ENCODE data around the gene RANBP2. TPM values are rescaled to one million over a fixed set of nuclear protein-coding genes. Genes with fewer than 3 reads are reported as not detected.

RANBP2 gene
- total and polyA plus RNA-seq, 2 experiments from 2014 or later: 9.6 to 72.9 TPM

- Histone ChIP-seq H3K27me3 (no peaks in the 10 kb centered on the region), H3K36me3 (replicated peaks; ENCODE audit: insufficient read depth, low read depth) (no peaks in the 10 kb centered on the region), H3K79me2 (peaks cover 19% of the 10 kb centered on the region), H3K9me3 (ENCODE audit: low read depth) (peaks cover 16% of the 10 kb centered on the region), H2AFZ (no peak overlapping the region), H3K4me3 (no peak overlapping the region), H3K4me1 (ENCODE audit: insufficient read depth) (no peaks in the 10 kb centered on the region), H3K9me2 (replicated peaks; ENCODE audit: insufficient read depth) (no peaks in the 10 kb centered on the region), H3K4me2 (no peak overlapping the region), H4K20me1 (ENCODE audit: insufficient read depth, poor library complexity, severe bottlenecking) (no peaks in the 10 kb centered on the region), H3K27ac (no peak overlapping the region)
- 90% methylated on average over 1 of the region's 1 CpG for WGBS (ENCODE audit: low lambda C conversion rate, missing lambda C conversion rate)
- TF ChIP-seq EZH2phosphoT487 (IDR thresholded peaks at IDR 0.05; ENCODE audit: low read depth, severe bottlenecking, unreplicated experiment): no peak
- no peak for TF ChIP-seq CTCF (IDR thresholded peaks at IDR 0.05; ENCODE audit: poor library complexity)
- TF ChIP-seq EZH2 (IDR thresholded peaks at IDR 0.05; ENCODE audit: borderline replicate concordance): no peak
- no peak for DNase-seq (ENCODE audit: low spot score)
Observed at GRCh38 chr2:108813732-108814131, 94.5 kb downstream of the RANBP2 start.

GRCh38 chr2:108820482-108820881, 101.2 kb downstream of the RANBP2 start:
- Histone ChIP-seq H3K4me2 (no peak overlapping the region), H3K4me3 (no peak overlapping the region), H3K4me1 (ENCODE audit: insufficient read depth) (no peaks in the 10 kb centered on the region), H2AFZ (no peak overlapping the region), H3K9me3 (ENCODE audit: low read depth) (peaks cover 9% of the 10 kb centered on the region), H3K36me3 (replicated peaks; ENCODE audit: insufficient read depth, low read depth) (no peaks in the 10 kb centered on the region), H3K79me2 (no peaks in the 10 kb centered on the region), H3K27ac (no peak overlapping the region), H4K20me1 (ENCODE audit: insufficient read depth, poor library complexity, severe bottlenecking) (no peaks in the 10 kb centered on the region), H3K9me2 (replicated peaks; ENCODE audit: insufficient read depth) (no peaks in the 10 kb centered on the region), H3K27me3 (no peaks in the 10 kb centered on the region)
- no peak for TF ChIP-seq EZH2 (IDR thresholded peaks at IDR 0.05; ENCODE audit: borderline replicate concordance)
- TF ChIP-seq CTCF (IDR thresholded peaks at IDR 0.05; ENCODE audit: poor library complexity): no peak
- TF ChIP-seq EZH2phosphoT487 (IDR thresholded peaks at IDR 0.05; ENCODE audit: low read depth, severe bottlenecking, unreplicated experiment): no peak
- DNase-seq (ENCODE audit: low spot score): no peak
- 94% methylated on average over 2 of the region's 2 CpGs for WGBS (ENCODE audit: low lambda C conversion rate, missing lambda C conversion rate)

GRCh38 chr2:108823286-108823685, 104.0 kb downstream of the RANBP2 start:
- no peak overlapping the region for H3K4me3 ChIP-seq
- no peaks in the 10 kb centered on the region for H3K36me3 ChIP-seq (replicated peaks; ENCODE audit: insufficient read depth, low read depth)
- TF ChIP-seq CTCF (IDR thresholded peaks at IDR 0.05; ENCODE audit: poor library complexity) (no peak), EZH2 (IDR thresholded peaks at IDR 0.05; ENCODE audit: borderline replicate concordance) (no peak), EZH2phosphoT487 (IDR thresholded peaks at IDR 0.05; ENCODE audit: low read depth, severe bottlenecking, unreplicated experiment) (no peak)
- no peak for DNase-seq (ENCODE audit: low spot score)
- H3K9me2 ChIP-seq (replicated peaks; ENCODE audit: insufficient read depth): no peaks in the 10 kb centered on the region
- H3K4me2 ChIP-seq: no peak overlapping the region
- WGBS (ENCODE audit: low lambda C conversion rate, missing lambda C conversion rate): 87% methylated on average over 1 of the region's 1 CpG
- no peaks in the 10 kb centered on the region for H3K79me2 ChIP-seq
- no peaks in the 10 kb centered on the region for H4K20me1 ChIP-seq (ENCODE audit: insufficient read depth, poor library complexity, severe bottlenecking)
- no peak overlapping the region for H3K27ac ChIP-seq
- no peaks in the 10 kb centered on the region for H3K4me1 ChIP-seq (ENCODE audit: insufficient read depth)
- no peak overlapping the region for H2AFZ ChIP-seq
- H3K27me3 ChIP-seq: no peaks in the 10 kb centered on the region
- H3K9me3 ChIP-seq (ENCODE audit: low read depth): peaks cover 9% of the 10 kb centered on the region
